ENCODE measurements around the gene CPNE8. TPM values are rescaled to one million over a fixed set of nuclear protein-coding genes. Genes with fewer than 3 reads are reported as not detected.
A peak's percentile ranks its signal among the peaks of the same experiment; 100 is the strongest.

The CPNE8 gene
- total and polyA plus RNA-seq, 2 experiments from 2014 or later, result 3.5 to 4.1 TPM

DNA sequence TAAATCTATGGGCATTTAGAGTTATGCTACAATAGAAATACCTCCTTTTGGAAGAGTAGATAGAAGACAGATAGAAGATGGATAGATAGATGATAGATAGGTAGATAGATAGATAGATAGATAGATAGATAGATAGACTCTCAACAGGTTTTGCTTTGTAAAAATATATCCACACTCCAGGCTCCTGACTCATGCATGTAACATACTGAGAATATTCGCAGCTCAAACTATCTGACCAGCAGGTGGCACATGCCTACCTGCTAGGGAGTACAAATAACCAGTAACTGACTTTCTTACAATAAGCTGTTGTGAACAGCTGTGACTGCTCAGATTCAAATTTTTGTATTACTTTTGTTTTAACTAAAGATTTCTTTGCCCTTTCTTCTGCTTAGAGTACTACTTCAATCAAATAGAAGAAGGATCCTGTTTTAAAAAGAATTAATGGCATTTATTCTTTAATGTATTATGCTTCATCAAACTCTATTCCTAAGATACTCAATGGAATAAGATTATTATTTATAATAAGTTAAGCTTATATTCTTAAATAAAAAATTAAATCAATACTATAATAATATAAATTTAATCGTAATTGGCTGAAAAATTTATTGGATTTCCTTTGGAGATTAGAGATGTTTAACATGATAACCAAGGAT is 15.8 kb upstream of the CPNE8 start:
- Histone ChIP-seq H3K4me2 (ENCODE audit: unreplicated experiment) (no peak overlapping the region), H2AFZ (no peak overlapping the region), H3K36me3 (ENCODE audit: low read depth) (no peaks in the 10 kb centered on the region), H4K20me1 (ENCODE audit: insufficient read depth) (no peaks in the 10 kb centered on the region), H3K27ac (no peak overlapping the region), H3K9me3 (ENCODE audit: low read depth) (no peaks in the 10 kb centered on the region), H3F3A (ENCODE audit: insufficient read depth) (no peaks in the 10 kb centered on the region), H3K79me2 (ENCODE audit: insufficient read depth) (no peaks in the 10 kb centered on the region), H3K27me3 (replicated peaks; ENCODE audit: insufficient read depth) (no peaks in the 10 kb centered on the region), H3K9ac (no peak overlapping the region), H3K9me2 (ENCODE audit: insufficient read depth) (no peaks in the 10 kb centered on the region), H3K4me1 (ENCODE audit: insufficient read depth) (no peaks in the 10 kb centered on the region), H3K4me3 (no peak overlapping the region)
- peak; percentile 70 for DNase-seq
- TF ChIP-seq EZH2 (IDR thresholded peaks at IDR 0.05; ENCODE audit: insufficient read depth, poor library complexity, severe bottlenecking) (no peak), EZH2phosphoT487 (IDR thresholded peaks at IDR 0.05; ENCODE audit: insufficient read depth, low read depth) (no peak)
- in situ Hi-C loops (cut with MboI), result no loop called here
- 6 to 8% methylated on average over 2 of the region's 2 CpGs for WGBS, 2 experiments (ENCODE audit: low coverage in 1 of 2, low lambda C conversion rate in 2 of 2, missing lambda C conversion rate in 2 of 2)

DNA sequence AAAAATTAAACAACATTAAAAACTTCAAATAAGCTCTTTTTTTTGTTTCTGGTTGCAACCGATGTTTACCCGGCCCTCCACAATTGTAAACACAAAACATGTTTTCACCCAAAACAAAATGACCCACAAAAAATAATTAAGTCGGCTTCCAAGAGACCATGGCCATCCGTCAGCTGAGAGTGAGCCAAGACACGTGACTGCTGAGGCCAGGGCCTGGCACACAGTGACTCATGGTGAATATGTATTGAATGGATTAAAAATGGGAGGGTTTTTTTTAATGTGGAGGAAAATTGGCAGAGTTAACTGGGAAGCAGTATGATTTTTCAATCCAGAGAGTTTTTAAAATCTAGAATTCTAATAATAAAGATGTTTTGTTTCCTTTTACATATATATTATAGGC is 13.8 kb upstream of the CPNE8 start:
- no peak overlapping the region for H3K4me3 ChIP-seq
- TF ChIP-seq EZH2phosphoT487 (IDR thresholded peaks at IDR 0.05; ENCODE audit: insufficient read depth, low read depth), result no peak
- no peak for TF ChIP-seq EZH2 (IDR thresholded peaks at IDR 0.05; ENCODE audit: insufficient read depth, poor library complexity, severe bottlenecking)
- no peak overlapping the region for H3K9ac ChIP-seq
- no peaks in the 10 kb centered on the region for H3K9me2 ChIP-seq (ENCODE audit: insufficient read depth)
- no peaks in the 10 kb centered on the region for H4K20me1 ChIP-seq (ENCODE audit: insufficient read depth)
- H3F3A ChIP-seq (ENCODE audit: insufficient read depth), result no peaks in the 10 kb centered on the region
- WGBS, 2 experiments (ENCODE audit: low coverage in 1 of 2, low lambda C conversion rate in 2 of 2, missing lambda C conversion rate in 2 of 2), result 42 to 49% methylated on average over 5 of the region's 5 CpGs
- DNase-seq, result peak; percentile 42
- H3K27ac ChIP-seq, result no peak overlapping the region
- no peaks in the 10 kb centered on the region for H3K4me1 ChIP-seq (ENCODE audit: insufficient read depth)
- in situ Hi-C loops (cut with MboI), result no loop called here
- H3K79me2 ChIP-seq (ENCODE audit: insufficient read depth), result no peaks in the 10 kb centered on the region
- no peaks in the 10 kb centered on the region for H3K27me3 ChIP-seq (replicated peaks; ENCODE audit: insufficient read depth)
- H3K9me3 ChIP-seq (ENCODE audit: low read depth), result no peaks in the 10 kb centered on the region
- no peak overlapping the region for H2AFZ ChIP-seq
- no peaks in the 10 kb centered on the region for H3K36me3 ChIP-seq (ENCODE audit: low read depth)
- no peak overlapping the region for H3K4me2 ChIP-seq (ENCODE audit: unreplicated experiment)

DNA sequence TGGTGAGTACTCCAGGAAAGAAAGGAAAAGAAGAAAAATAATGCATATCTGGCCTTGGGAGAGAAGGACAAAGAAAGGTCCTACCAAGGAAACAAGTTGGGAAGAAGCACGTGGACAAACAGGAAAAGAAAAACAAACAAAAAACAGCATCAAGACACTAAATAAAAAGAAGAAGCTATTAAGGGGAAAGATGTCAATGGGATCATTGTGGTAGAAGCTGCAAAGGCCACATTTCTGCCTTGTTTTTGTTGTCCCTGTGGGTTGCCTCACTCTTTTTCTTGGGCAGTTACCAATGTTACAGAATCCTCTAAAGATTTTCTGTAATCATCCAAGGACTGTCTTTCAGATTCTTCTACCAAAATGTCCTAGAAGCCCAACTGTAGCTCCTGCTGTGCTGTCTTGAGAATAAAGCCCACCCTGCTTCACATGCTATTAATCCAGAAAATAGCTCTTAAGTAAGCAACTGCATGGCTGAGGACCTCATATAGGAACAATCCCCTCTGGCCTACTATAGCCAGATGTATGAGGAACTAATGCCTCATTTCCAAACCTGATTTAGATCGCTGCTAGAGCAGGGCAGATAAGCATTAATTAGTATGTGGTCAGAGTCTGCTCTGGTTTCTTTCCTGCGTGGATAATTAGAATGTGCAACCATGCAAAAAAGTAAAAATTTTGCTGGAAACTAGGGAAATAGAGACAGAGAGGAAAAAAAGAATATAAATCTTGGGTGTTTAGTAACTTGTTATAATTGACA is 10.2 kb upstream of the CPNE8 start:
- in situ Hi-C loops (cut with MboI), result no loop called here
- Histone ChIP-seq H3K4me1 (ENCODE audit: insufficient read depth) (no peaks in the 10 kb centered on the region), H3K79me2 (ENCODE audit: insufficient read depth) (no peaks in the 10 kb centered on the region), H3K9ac (no peak overlapping the region), H3K9me3 (ENCODE audit: low read depth) (no peaks in the 10 kb centered on the region), H3K27me3 (replicated peaks; ENCODE audit: insufficient read depth) (no peaks in the 10 kb centered on the region), H4K20me1 (ENCODE audit: insufficient read depth) (no peaks in the 10 kb centered on the region), H3K9me2 (ENCODE audit: insufficient read depth) (no peaks in the 10 kb centered on the region), H3F3A (ENCODE audit: insufficient read depth) (no peaks in the 10 kb centered on the region), H3K36me3 (ENCODE audit: low read depth) (no peaks in the 10 kb centered on the region), H3K4me3 (no peak overlapping the region), H3K27ac (no peak overlapping the region), H2AFZ (no peak overlapping the region), H3K4me2 (ENCODE audit: unreplicated experiment) (no peak overlapping the region)
- no peak for TF ChIP-seq EZH2phosphoT487 (IDR thresholded peaks at IDR 0.05; ENCODE audit: insufficient read depth, low read depth)
- no peak for DNase-seq
- WGBS, 2 experiments (ENCODE audit: low coverage in 1 of 2, low lambda C conversion rate in 2 of 2, missing lambda C conversion rate in 2 of 2), result 35 to 36% methylated on average over 3 of the region's 3 CpGs

DNA sequence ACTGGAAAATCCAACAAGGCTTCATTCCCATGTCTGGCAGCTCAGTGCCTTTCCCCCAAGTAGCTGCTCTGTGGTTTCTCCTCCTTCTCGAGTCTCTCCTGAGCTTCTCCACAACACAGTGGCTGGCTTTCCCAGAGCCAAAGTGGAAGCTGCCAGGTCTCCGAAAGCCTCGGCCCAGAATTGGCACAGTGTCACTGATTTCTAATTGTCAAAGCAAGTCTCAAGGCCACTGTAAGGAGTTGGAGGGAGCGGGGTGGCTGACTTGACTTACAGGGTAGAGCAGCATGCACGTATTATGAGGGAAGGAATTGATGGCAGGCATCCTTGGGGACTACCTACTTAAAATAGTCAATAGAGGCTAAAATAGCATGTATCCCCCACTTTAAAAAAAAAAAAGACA is 6.7 kb upstream of the CPNE8 start:
- Histone ChIP-seq H3K36me3 (ENCODE audit: low read depth) (no peaks in the 10 kb centered on the region), H3K79me2 (ENCODE audit: insufficient read depth) (no peaks in the 10 kb centered on the region), H3K9me2 (ENCODE audit: insufficient read depth) (no peaks in the 10 kb centered on the region), H4K20me1 (ENCODE audit: insufficient read depth) (no peaks in the 10 kb centered on the region), H3K4me2 (ENCODE audit: unreplicated experiment) (no peak overlapping the region), H3F3A (ENCODE audit: insufficient read depth) (no peaks in the 10 kb centered on the region), H3K9ac (no peak overlapping the region), H3K27ac (no peak overlapping the region), H3K4me1 (ENCODE audit: insufficient read depth) (no peaks in the 10 kb centered on the region), H3K9me3 (ENCODE audit: low read depth) (no peaks in the 10 kb centered on the region), H3K4me3 (no peak overlapping the region), H2AFZ (no peak overlapping the region), H3K27me3 (replicated peaks; ENCODE audit: insufficient read depth) (no peaks in the 10 kb centered on the region)
- TF ChIP-seq EZH2phosphoT487 (IDR thresholded peaks at IDR 0.05; ENCODE audit: insufficient read depth, low read depth) (no peak), EZH2 (IDR thresholded peaks at IDR 0.05; ENCODE audit: insufficient read depth, poor library complexity, severe bottlenecking) (no peak)
- in situ Hi-C loops (cut with MboI), result no loop called here
- WGBS, 2 experiments (ENCODE audit: low coverage in 1 of 2, low lambda C conversion rate in 2 of 2, missing lambda C conversion rate in 2 of 2), result 44 to 49% methylated on average over 5 of the region's 5 CpGs
- DNase-seq, result no peak

Data from GM23248 (cell line).